ENCODE data around the gene NCKAP1.

- TF ChIP-seq CTCF (IDR thresholded peaks at IDR 0.05; ENCODE audit: low read length), result no peak
- TF ChIP-seq EZH2 (optimal IDR thresholded peaks at IDR 0.05; ENCODE audit: low read depth, low read length), result no peak
Measured at GRCh38 chr2:182915369-182916326, 122.6 kb downstream of the NCKAP1 start.

Data from MM.1S (cell line).